GM13976 (cell line): ENCODE measurements around the gene SPAG16.

Source experiments
- DNase-seq: peaks from one replicate; pipeline ENCODE4 v3.0.0; 2012; ENCODE audit warnings: low spot score
- CTCF ChIP-seq: IDR thresholded peaks from 2 replicates; pipeline ENCODE4 v1.5.1; 2012; ENCODE audit warnings: borderline replicate concordance, mild to moderate bottlenecking; ENCODE audit not compliant: insufficient read depth; ENCODE audit errors: extremely low read depth, missing control alignments, control extremely low read depth
- in situ Hi-C: fragments of 300-500 bp; cut with MboI; formaldehyde crosslinking; loops from one replicate; pipeline ENCODE4 v1.12.0; 2022; ENCODE audit warnings: low sequenced_read_pairs, mixed read lengths, inconsistent platforms; ENCODE audit not compliant: unreplicated experiment

Gene SPAG16

GRCh38 chr2:213834331-213834730 is 550.1 kb downstream of the SPAG16 start:
- DNase-seq: no peak
- in situ Hi-C loops: no loop called here
- no peak for TF ChIP-seq CTCF

GRCh38 chr2:213834746-213835145 is 550.5 kb downstream of the SPAG16 start:
- in situ Hi-C loops: no loop called here
- no peak for DNase-seq
- no peak for TF ChIP-seq CTCF

GRCh38 chr2:213846856-213847255 is 562.6 kb downstream of the SPAG16 start:
- no peak for DNase-seq
- in situ Hi-C loops: no loop called here
- TF ChIP-seq CTCF: no peak

GRCh38 chr2:213847316-213847715 is 563.1 kb downstream of the SPAG16 start:
- no peak for DNase-seq
- TF ChIP-seq CTCF: no peak
- in situ Hi-C loops: no loop called here

- TF ChIP-seq CTCF: no peak
- in situ Hi-C loops: no loop called here
- no peak for DNase-seq
Measured at GRCh38 chr2:213848631-213849030, 564.4 kb downstream of the SPAG16 start.

GRCh38 chr2:213861638-213862037 is 577.4 kb downstream of the SPAG16 start:
- in situ Hi-C loops: no loop called here
- no peak for DNase-seq
- no peak for TF ChIP-seq CTCF

GRCh38 chr2:213862407-213863076 is 578.3 kb downstream of the SPAG16 start:
- in situ Hi-C loops: no loop called here
- TF ChIP-seq CTCF: no peak
- DNase-seq: no peak
